Measurements from ENCODE around the gene F13B.

F13B gene

DNA sequence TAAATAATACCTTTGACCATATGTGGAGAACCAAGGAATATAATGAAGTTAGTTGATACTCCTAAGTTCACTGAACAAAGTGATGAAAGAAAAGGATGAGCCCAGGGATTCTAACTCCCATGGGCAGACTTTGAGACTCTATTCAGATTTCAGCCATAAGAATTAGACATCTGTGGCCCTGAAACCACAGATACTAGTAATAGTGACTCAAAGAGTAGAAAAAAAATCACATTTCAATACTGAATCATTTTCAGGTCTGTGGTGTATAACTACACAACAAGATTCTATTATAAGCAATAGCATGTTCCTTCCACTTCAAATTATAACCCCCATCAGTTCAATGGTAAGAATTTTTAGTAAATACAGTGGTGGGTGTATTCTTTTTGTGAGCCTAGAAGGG, 16.4 kb upstream of the F13B start:
- Histone ChIP-seq H4K20me1 (ENCODE audit: control insufficient read depth, insufficient read depth, low read depth, low read length) (no peaks in the 10 kb centered on the region), H3K79me2 (ENCODE audit: control insufficient read depth, low read length) (no peaks in the 10 kb centered on the region), H3F3A (ENCODE audit: control insufficient read depth, insufficient read depth) (0 out of 2 replicates have a peak, but pooled peaks cover 2% of the 10 kb centered on the region), H3K4me3 (ENCODE audit: low read length) (no peak overlapping the region), H3K27ac (ENCODE audit: low read depth, low read length) (no peak overlapping the region), H3K9me3 (ENCODE audit: control insufficient read depth, insufficient read depth, low read length) (peaks cover 17% of the 10 kb centered on the region), H3K27me3 (ENCODE audit: control insufficient read depth, low read length) (no peaks in the 10 kb centered on the region), H3K4me1 (ENCODE audit: control insufficient read depth, low read length) (no peaks in the 10 kb centered on the region), H3K9me2 (replicated peaks; ENCODE audit: control insufficient read depth, low read length) (no peaks in the 10 kb centered on the region), H3K36me3 (ENCODE audit: control insufficient read depth, low read length) (peaks cover 71% of the 10 kb centered on the region), H3K4me2 (ENCODE audit: low read length) (no peak overlapping the region)
- no peak for TF ChIP-seq EZH2phosphoT487 (IDR thresholded peaks at IDR 0.05; ENCODE audit: borderline replicate concordance, low read length)
- TF ChIP-seq, protein P1, sequence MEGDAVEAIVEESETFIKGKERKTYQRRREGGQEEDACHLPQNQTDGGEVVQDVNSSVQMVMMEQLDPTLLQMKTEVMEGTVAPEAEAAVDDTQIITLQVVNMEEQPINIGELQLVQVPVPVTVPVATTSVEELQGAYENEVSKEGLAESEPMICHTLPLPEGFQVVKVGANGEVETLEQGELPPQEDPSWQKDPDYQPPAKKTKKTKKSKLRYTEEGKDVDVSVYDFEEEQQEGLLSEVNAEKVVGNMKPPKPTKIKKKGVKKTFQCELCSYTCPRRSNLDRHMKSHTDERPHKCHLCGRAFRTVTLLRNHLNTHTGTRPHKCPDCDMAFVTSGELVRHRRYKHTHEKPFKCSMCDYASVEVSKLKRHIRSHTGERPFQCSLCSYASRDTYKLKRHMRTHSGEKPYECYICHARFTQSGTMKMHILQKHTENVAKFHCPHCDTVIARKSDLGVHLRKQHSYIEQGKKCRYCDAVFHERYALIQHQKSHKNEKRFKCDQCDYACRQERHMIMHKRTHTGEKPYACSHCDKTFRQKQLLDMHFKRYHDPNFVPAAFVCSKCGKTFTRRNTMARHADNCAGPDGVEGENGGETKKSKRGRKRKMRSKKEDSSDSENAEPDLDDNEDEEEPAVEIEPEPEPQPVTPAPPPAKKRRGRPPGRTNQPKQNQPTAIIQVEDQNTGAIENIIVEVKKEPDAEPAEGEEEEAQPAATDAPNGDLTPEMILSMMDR (IDR thresholded peaks at IDR 0.05; ENCODE audit: low read depth, low read length, poor library complexity, severe bottlenecking) = no peak

DNA sequence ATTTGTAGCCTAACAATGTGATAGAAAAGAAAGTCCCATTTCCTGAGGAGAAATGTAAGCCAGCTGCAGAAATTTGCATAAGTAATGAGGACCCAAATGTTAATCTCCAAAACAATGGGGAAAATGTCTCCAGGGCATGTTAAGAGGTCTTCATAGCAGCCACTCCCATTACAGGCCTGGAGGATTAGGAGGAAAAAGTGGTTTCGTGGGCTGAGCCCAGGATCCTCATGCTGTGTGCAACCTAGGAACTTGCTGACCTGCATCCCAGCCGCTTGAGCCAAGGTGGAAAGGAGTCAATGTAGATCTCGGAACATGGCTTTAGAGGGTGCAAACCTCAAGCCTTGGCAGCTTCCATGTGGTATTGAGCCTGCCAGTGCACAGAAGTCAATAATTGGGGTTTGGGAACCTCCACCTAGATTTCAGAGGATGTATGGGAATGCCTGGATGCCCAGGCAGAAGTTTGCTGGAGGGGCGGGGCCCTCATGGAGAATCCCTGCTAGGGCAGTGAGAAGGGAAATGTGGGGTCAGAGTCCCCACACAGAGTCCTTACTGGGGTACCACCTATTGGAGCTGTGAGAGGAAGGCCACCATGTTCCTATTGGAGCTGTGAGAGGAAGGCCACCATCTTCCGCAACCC, 14.2 kb upstream of the F13B start:
- no peaks in the 10 kb centered on the region for H4K20me1 ChIP-seq (ENCODE audit: control insufficient read depth, insufficient read depth, low read depth, low read length)
- H3K4me2 ChIP-seq (ENCODE audit: low read length) = no peak overlapping the region
- H3K9me2 ChIP-seq (replicated peaks; ENCODE audit: control insufficient read depth, low read length) = no peaks in the 10 kb centered on the region
- H3K27ac ChIP-seq (ENCODE audit: low read depth, low read length) = no peak overlapping the region
- peaks cover 49% of the 10 kb centered on the region for H3K36me3 ChIP-seq (ENCODE audit: control insufficient read depth, low read length)
- H3K4me1 ChIP-seq (ENCODE audit: control insufficient read depth, low read length) = no peaks in the 10 kb centered on the region
- 0 out of 2 replicates have a peak, but pooled peaks cover 2% of the 10 kb centered on the region for H3F3A ChIP-seq (ENCODE audit: control insufficient read depth, insufficient read depth)
- no peaks in the 10 kb centered on the region for H3K79me2 ChIP-seq (ENCODE audit: control insufficient read depth, low read length)
- no peak overlapping the region for H3K4me3 ChIP-seq (ENCODE audit: low read length)
- no peaks in the 10 kb centered on the region for H3K27me3 ChIP-seq (ENCODE audit: control insufficient read depth, low read length)
- H3K9me3 ChIP-seq (ENCODE audit: control insufficient read depth, insufficient read depth, low read length) = peaks cover 17% of the 10 kb centered on the region
- TF ChIP-seq EZH2phosphoT487 (IDR thresholded peaks at IDR 0.05; ENCODE audit: borderline replicate concordance, low read length) = no peak
- TF ChIP-seq, protein P1 (IDR thresholded peaks at IDR 0.05; ENCODE audit: low read depth, low read length, poor library complexity, severe bottlenecking) = no peak

DNA sequence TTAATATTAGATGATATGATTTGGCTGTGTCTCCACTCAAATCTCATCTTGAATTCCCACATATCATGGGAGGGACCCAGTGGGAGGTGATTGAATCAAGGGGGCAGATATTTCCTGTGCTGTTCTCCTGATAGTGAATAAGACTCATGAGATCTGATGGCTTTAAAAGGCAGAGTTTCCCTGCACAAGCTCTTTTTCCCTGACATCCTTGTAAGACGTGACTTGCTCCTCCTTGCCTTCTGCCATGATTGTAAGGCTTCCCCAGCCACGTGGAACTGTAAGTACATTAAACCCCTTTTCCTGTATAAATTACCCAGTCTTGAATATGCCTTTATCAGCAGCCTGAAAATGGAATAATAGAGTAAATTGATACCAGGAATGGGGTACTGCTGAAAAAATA, 13.3 kb upstream of the F13B start:
- Histone ChIP-seq H3K79me2 (ENCODE audit: control insufficient read depth, low read length) (no peaks in the 10 kb centered on the region), H3F3A (ENCODE audit: control insufficient read depth, insufficient read depth) (0 out of 2 replicates have a peak, but pooled peaks cover 2% of the 10 kb centered on the region), H3K27me3 (ENCODE audit: control insufficient read depth, low read length) (no peaks in the 10 kb centered on the region), H3K36me3 (ENCODE audit: control insufficient read depth, low read length) (peaks cover 40% of the 10 kb centered on the region), H4K20me1 (ENCODE audit: control insufficient read depth, insufficient read depth, low read depth, low read length) (no peaks in the 10 kb centered on the region), H3K4me2 (ENCODE audit: low read length) (no peak overlapping the region), H3K9me3 (ENCODE audit: control insufficient read depth, insufficient read depth, low read length) (peaks cover 17% of the 10 kb centered on the region), H3K27ac (ENCODE audit: low read depth, low read length) (no peak overlapping the region), H3K9me2 (replicated peaks; ENCODE audit: control insufficient read depth, low read length) (no peaks in the 10 kb centered on the region), H3K4me1 (ENCODE audit: control insufficient read depth, low read length) (no peaks in the 10 kb centered on the region), H3K4me3 (ENCODE audit: low read length) (no peak overlapping the region)
- TF ChIP-seq EZH2phosphoT487 (IDR thresholded peaks at IDR 0.05; ENCODE audit: borderline replicate concordance, low read length) = no peak
- TF ChIP-seq, protein P1 (IDR thresholded peaks at IDR 0.05; ENCODE audit: low read depth, low read length, poor library complexity, severe bottlenecking) = no peak

All from DOHH2 (cell line).